Right lung (tissue), 5 donors: Measurements from ENCODE around the gene COL4A2. TPM values are rescaled to one million over a fixed set of nuclear protein-coding genes. Genes with fewer than 3 reads are reported as not detected.
"Not testable (repeated sequence)": the region's sequence is repeated elsewhere in the genome, so short reads cannot be mapped to it uniquely, and the experiment has no call there.

Experiments
- DNase-seq, 2 donors: peaks; one replicate each; pipeline ENCODE4 v3.0.0-alpha.2; 2013
- polyA plus RNA-seq, 5 donors: library from polyadenylated mRNA; unstranded; fragments of 120-200 nt; gene quantifications; one replicate each; pipeline versions ENCODE4 v1.2.1 to v1.2.3, GENCODE V29; 2013; ENCODE audit warnings: inconsistent platforms in 1 of 5, low replicate concordance in 1 of 5; ENCODE audit not compliant: insufficient read length in 5 of 5, insufficient read depth in 1 of 5

Gene COL4A2
- polyA plus RNA-seq, 5 donors: 251 to 483 (median 304) TPM

- DNase-seq: no peak
Measured at GRCh38 chr13:110529522-110530311, 222.6 kb downstream of the COL4A2 start.

GRCh38 chr13:110531100-110531499 is 224.0 kb downstream of the COL4A2 start:
- no peak for DNase-seq

GRCh38 chr13:110531671-110532083 is 224.6 kb downstream of the COL4A2 start:
- no peak for DNase-seq

GRCh38 chr13:110532258-110532657 is 225.2 kb downstream of the COL4A2 start:
- DNase-seq: not testable (repeated sequence)

GRCh38 chr13:110533771-110534670 is 226.9 kb downstream of the COL4A2 start:
- no peak for DNase-seq

GRCh38 chr13:110535526-110535925 is 228.4 kb downstream of the COL4A2 start:
- DNase-seq: no peak

- DNase-seq: no peak
Measured at GRCh38 chr13:110536006-110536693, 229.1 kb downstream of the COL4A2 start.

- no peak for DNase-seq
Measured at GRCh38 chr13:110538632-110539031, 231.5 kb downstream of the COL4A2 start.

- no peak for DNase-seq
Measured at GRCh38 chr13:110539894-110540293, 232.8 kb downstream of the COL4A2 start.

GRCh38 chr13:110540871-110541525 is 233.9 kb downstream of the COL4A2 start:
- DNase-seq: no peak

- DNase-seq: no peak
Measured at GRCh38 chr13:110541526-110541920, 234.4 kb downstream of the COL4A2 start.

GRCh38 chr13:110542169-110542796 is 235.2 kb downstream of the COL4A2 start:
- no peak for DNase-seq

- no peak for DNase-seq
Measured at GRCh38 chr13:110546378-110546777, 239.3 kb downstream of the COL4A2 start.

- DNase-seq: no peak
Measured at GRCh38 chr13:110546926-110547325, 239.8 kb downstream of the COL4A2 start.

- no peak for DNase-seq
Measured at GRCh38 chr13:110548891-110549794, 242.1 kb downstream of the COL4A2 start.

GRCh38 chr13:110549795-110550160 is 242.7 kb downstream of the COL4A2 start:
- no peak for DNase-seq

GRCh38 chr13:110551284-110551683 is 244.2 kb downstream of the COL4A2 start:
- DNase-seq: no peak

GRCh38 chr13:110552767-110553166 is 245.7 kb downstream of the COL4A2 start:
- DNase-seq: no peak

- DNase-seq: no peak
Measured at GRCh38 chr13:110553417-110553816, 246.3 kb downstream of the COL4A2 start.

- no peak for DNase-seq
Measured at GRCh38 chr13:110554227-110554836, 247.2 kb downstream of the COL4A2 start.
